Measurements from ENCODE around the gene C10orf53.

C10orf53 gene

DNA sequence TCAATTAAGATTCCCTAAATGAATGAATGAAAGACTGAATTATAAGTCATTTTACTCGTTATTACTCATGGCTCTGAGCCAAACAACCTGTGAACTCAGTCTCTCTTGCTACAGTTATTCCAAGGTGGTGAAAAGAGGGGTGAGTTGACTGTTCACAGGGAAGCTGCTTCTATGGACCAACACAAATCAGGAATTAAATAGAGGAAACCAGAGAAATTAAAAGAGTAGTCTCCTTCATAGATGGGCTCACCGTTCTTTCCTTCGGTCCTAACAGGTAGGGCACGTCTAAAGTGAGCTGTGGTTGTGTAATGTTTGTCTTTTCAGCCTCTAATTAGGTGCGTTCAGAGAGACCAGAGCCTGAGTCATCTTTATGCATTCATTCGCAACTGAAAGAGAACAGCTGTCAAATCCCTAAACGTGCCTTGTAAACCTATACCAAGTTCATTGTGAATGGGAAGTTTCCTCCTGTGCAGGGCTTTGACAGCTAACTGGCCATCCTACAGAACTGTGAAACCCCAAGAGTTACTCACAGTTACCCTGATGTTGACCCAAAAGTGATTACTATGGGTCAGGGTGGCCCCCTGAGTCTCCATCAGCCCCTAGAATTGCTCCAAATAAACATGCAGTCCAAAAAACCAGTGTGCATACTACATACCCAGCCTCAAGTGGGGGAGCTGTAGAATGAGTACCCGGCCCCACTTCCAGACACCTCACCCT lies 18.2 kb upstream of the C10orf53 start:
- no peak for DNase-seq (ENCODE audit: low read depth)
- no peak overlapping the region for H3K4me3 ChIP-seq (ENCODE audit: control insufficient read depth, low read depth, low read length)
- TF ChIP-seq, protein P1, sequence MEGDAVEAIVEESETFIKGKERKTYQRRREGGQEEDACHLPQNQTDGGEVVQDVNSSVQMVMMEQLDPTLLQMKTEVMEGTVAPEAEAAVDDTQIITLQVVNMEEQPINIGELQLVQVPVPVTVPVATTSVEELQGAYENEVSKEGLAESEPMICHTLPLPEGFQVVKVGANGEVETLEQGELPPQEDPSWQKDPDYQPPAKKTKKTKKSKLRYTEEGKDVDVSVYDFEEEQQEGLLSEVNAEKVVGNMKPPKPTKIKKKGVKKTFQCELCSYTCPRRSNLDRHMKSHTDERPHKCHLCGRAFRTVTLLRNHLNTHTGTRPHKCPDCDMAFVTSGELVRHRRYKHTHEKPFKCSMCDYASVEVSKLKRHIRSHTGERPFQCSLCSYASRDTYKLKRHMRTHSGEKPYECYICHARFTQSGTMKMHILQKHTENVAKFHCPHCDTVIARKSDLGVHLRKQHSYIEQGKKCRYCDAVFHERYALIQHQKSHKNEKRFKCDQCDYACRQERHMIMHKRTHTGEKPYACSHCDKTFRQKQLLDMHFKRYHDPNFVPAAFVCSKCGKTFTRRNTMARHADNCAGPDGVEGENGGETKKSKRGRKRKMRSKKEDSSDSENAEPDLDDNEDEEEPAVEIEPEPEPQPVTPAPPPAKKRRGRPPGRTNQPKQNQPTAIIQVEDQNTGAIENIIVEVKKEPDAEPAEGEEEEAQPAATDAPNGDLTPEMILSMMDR (IDR thresholded peaks at IDR 0.05; ENCODE audit: control insufficient read depth, insufficient read depth, low read depth, low read length, missing control alignments): no peak

GRCh38 chr10:49662169-49662830 lies 17.2 kb upstream of the C10orf53 start:
- H3K4me3 ChIP-seq (ENCODE audit: control insufficient read depth, low read depth, low read length): no peak overlapping the region
- no peak for DNase-seq (ENCODE audit: low read depth)
- TF ChIP-seq, protein P1 (IDR thresholded peaks at IDR 0.05; ENCODE audit: control insufficient read depth, insufficient read depth, low read depth, low read length, missing control alignments): no peak

- TF ChIP-seq, protein P1 (IDR thresholded peaks at IDR 0.05; ENCODE audit: control insufficient read depth, insufficient read depth, low read depth, low read length, missing control alignments): no peak
- DNase-seq (ENCODE audit: low read depth): no peak
Measured at GRCh38 chr10:49663596-49663995, 15.9 kb upstream of the C10orf53 start.

DNA sequence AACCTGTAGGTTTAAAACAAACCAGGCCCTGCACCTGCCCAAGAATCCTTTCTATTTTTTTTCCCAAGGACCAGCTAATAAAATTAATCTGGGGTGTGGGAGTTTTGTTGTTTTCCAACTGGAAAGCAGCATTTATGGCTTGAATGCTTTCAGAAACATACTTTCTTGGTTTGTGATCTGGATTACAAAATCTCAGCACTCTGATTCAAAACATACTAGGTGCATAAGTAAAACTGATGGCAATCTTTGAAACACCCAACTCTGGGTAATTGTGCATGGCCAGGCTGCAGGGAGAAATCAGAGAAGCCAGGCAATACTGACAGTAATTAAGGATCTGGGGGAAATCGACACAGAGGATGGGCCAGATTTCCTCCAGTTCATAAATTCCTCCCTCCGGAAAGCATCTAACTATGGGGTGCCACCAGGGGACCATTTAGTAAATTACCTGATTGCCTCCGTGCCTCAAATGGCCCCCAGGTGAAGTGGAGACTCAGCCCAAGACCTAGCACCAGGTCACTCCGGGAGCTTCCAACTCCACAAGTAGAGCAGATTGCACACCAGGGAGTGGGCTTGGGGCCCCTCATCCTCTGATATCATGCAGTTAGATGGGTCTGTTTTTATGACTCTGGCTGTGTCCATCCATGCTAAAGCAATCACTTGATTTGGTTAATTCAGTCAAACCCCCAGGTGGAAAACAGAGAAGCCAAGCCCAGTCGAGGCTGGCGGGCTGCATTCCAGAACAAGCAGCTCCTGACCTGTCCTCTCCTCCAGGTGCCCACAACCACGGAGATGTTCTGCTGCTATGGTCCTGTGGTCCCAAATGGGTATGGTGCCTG lies 15.2 kb upstream of the C10orf53 start:
- H3K4me3 ChIP-seq (ENCODE audit: control insufficient read depth, low read depth, low read length): no peak overlapping the region
- no peak for DNase-seq (ENCODE audit: low read depth)

More at GRCh38 chr10:49663596-49663995, 15.9 kb upstream of the C10orf53 start:
- H3K4me3 ChIP-seq (ENCODE audit: control insufficient read depth, low read depth, low read length): no peak overlapping the region

DNA sequence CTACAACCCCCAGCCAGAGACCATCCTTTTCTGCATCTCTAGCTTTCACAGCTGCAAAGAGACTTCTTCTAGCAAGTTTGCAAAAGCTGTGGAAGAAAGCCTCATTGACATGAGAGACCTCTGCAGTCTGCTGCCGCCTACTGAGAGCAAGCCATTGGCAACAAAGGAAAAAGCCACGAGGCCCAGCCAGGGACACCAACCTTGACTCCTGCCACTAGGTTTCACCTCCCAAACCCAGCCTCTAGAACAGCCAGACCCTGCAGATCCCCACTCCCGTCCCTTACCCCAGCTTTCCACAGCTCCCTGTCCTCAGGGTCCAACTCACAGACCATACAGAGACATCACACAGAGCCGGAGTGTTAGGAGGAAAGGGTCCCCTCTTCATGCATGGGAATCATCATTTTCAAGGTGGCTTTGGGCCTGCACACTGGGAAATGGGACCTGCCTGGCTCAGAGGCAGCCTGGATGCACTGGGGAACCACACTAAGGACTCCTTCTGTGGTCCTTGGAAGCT lies 14.6 kb upstream of the C10orf53 start:
- H3K4me3 ChIP-seq (ENCODE audit: control insufficient read depth, low read depth, low read length): no peak overlapping the region
- no peak for DNase-seq (ENCODE audit: low read depth)
- TF ChIP-seq, protein P1 (IDR thresholded peaks at IDR 0.05; ENCODE audit: control insufficient read depth, insufficient read depth, low read depth, low read length, missing control alignments): no peak

More for the DNA sequence above, 15.2 kb upstream of the C10orf53 start:
- TF ChIP-seq, protein P1 (IDR thresholded peaks at IDR 0.05; ENCODE audit: control insufficient read depth, insufficient read depth, low read depth, low read length, missing control alignments): no peak

DNA sequence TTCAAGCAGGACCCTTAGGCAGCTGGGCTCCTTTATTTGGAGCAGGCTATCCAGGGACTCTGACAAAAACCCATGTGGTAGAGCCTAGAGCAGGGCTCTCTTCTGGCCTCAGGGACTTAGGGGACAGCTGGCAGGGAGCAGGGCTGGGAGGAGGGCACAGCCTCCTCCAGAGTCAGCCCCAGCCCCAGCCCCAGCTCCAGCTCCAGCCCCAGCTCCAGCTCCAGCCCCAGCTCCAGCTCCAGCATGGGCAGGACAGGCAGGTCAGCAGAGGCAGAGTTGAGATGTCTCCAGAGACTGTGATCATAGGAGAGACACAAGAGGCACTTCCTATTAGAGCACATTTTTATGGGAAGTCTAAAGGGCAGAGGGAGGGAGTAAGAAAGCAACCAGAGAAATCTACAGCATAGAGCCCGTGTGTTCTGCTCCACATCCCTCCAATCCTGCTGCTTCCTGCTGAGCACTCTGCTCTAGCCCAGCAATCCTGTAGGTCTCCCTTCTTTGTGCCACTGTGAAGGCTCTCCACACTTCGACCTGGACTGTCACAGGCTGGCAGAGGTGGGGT lies 13.3 kb upstream of the C10orf53 start:
- no peak overlapping the region for H3K4me3 ChIP-seq (ENCODE audit: control insufficient read depth, low read depth, low read length)
- no peak for DNase-seq (ENCODE audit: low read depth)
- TF ChIP-seq, protein P1 (IDR thresholded peaks at IDR 0.05; ENCODE audit: control insufficient read depth, insufficient read depth, low read depth, low read length, missing control alignments): no peak

Measured in AG09309 (cell line).